PFSK-1 (cell line): ENCODE results near the gene DDAH1.

Source experiments
- POLR2AphosphoS5 ChIP-seq: IDR thresholded peaks from 2 replicates; pipeline ENCODE4 v1.6.1; 2012; ENCODE audit warnings: low read depth, mild to moderate bottlenecking, control low read depth, low read length, moderate library complexity
- SIN3A ChIP-seq: IDR thresholded peaks from 2 replicates; pipeline ENCODE4 v1.6.1; 2012; ENCODE audit warnings: mild to moderate bottlenecking, low read length, moderate library complexity, borderline replicate concordance; ENCODE audit not compliant: insufficient read depth
- TAF1 ChIP-seq: IDR thresholded peaks from 2 replicates; pipeline ENCODE4 v1.6.1; 2012; ENCODE audit warnings: low read length, control low read depth, borderline replicate concordance; ENCODE audit not compliant: insufficient read depth

DNA sequence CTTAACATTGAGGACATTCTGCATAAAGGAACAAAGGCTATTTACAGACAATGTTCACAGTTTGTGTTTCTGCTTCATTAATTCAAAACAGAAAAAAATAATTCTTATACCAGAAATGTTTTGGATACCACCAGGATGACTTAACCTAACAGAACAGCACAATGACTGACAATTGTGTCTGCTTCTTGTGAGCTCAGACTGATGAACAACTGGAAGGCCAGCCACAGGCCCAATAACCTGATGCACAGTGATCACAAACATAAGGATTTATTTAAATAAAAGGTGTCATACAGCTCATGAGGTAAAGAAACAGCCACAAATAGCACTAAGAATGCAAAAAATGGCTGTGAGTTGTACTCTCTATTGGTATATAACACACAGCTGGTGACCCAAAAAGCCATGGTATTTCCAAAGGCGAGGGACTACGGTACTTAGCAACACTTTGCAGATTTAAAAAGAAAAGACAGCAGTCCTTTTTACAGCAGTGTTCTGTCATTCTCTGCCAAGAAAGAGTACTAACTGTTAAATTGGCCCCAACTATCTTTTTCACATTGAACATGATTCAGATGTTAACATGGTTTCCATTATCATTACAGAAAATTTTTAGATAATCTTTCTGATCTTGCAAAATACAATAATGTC lies 32.1 kb upstream of the DDAH1 start:
- TF ChIP-seq SIN3A (no peak), TAF1 (no peak), POLR2AphosphoS5 (no peak)
